SK-N-SH treated with all-trans-retinoic acid at 6 μM for 48 hours (cell line): ENCODE measurements around the gene TUT4.

Source experiments
- ATAC-seq: fragments of 200-7000 bp; cut with Tn5 transposase; 3 replicates; pipeline ENCODE4 v1.9.1; 2020; ENCODE audit warnings: mild to moderate bottlenecking, moderate library complexity
- GLIS3 ChIP-seq: fragments of 250-450 bp; sonication (Bioruptor Pico); IDR thresholded peaks from 2 replicates; pipeline ENCODE4 v1.5.0; 2020; ENCODE audit warnings: mild to moderate bottlenecking, moderate library complexity
- OSR1 ChIP-seq: fragments of 250-450 bp; sonication (Bioruptor Pico); IDR thresholded peaks from 2 replicates; pipeline ENCODE4 v1.8.0; 2022; ENCODE audit warnings: moderate library complexity, mild to moderate bottlenecking, inconsistent platforms
- PPARA ChIP-seq: fragments of 250-450 bp; sonication (Bioruptor Pico); IDR thresholded peaks from 2 replicates; pipeline ENCODE4 v1.5.0; 2020; ENCODE audit warnings: mild to moderate bottlenecking, borderline replicate concordance
- RARB ChIP-seq: fragments of 250-450 bp; sonication (Bioruptor Pico); IDR thresholded peaks from 2 replicates; pipeline ENCODE4 v1.8.0; 2021; ENCODE audit warnings: mild to moderate bottlenecking, moderate library complexity
- SNAI2 ChIP-seq: fragments of 250-450 bp; sonication (Bioruptor Pico); IDR thresholded peaks from 2 replicates; pipeline ENCODE4 v1.5.0; 2020; ENCODE audit warnings: mild to moderate bottlenecking, moderate library complexity
- TCF4 ChIP-seq: fragments of 250-450 bp; sonication (Bioruptor Pico); IDR thresholded peaks from 2 replicates; pipeline ENCODE4 v1.8.0; 2021; ENCODE audit warnings: mild to moderate bottlenecking, moderate library complexity, borderline replicate concordance
- ZC3H10 ChIP-seq: fragments of 250-450 bp; sonication (Bioruptor Pico); IDR thresholded peaks from 2 replicates; pipeline ENCODE4 v1.5.1; 2021; ENCODE audit warnings: mild to moderate bottlenecking, moderate library complexity
- ZFP30 ChIP-seq: fragments of 450-650 bp; formaldehyde crosslinking; IDR thresholded peaks from 2 replicates; pipeline ENCODE4 v1.5.0; 2022; ENCODE audit warnings: mild to moderate bottlenecking, moderate library complexity
- ZNF70 ChIP-seq: fragments of 450-650 bp; formaldehyde crosslinking; IDR thresholded peaks from 2 replicates; pipeline ENCODE4 v1.5.0; 2020; ENCODE audit warnings: mild to moderate bottlenecking, moderate library complexity
- TF ChIP-seq, protein P1 (sequence below): fragments of 250-450 bp; sonication (Bioruptor Pico); IDR thresholded peaks from 2 replicates; pipeline ENCODE4 v1.8.0; 2020; ENCODE audit warnings: mild to moderate bottlenecking, moderate library complexity, borderline replicate concordance
- TF ChIP-seq, protein P2 (sequence below): fragments of 250-450 bp; sonication (Bioruptor Pico); IDR thresholded peaks from 2 replicates; pipeline ENCODE4 v1.5.1; 2020; ENCODE audit warnings: low read depth, mild to moderate bottlenecking, moderate library complexity
- TF ChIP-seq, protein P3 (sequence below): fragments of 250-450 bp; sonication (Bioruptor Pico); IDR thresholded peaks from 2 replicates; pipeline ENCODE4 v1.5.1; 2021; ENCODE audit warnings: mild to moderate bottlenecking, moderate library complexity
- TF ChIP-seq, protein P4 (sequence below): fragments of 250-450 bp; sonication (Bioruptor Pico); IDR thresholded peaks from 2 replicates; pipeline ENCODE4 v1.5.0; 2020; ENCODE audit warnings: mild to moderate bottlenecking, moderate library complexity

TUT4 gene

DNA sequence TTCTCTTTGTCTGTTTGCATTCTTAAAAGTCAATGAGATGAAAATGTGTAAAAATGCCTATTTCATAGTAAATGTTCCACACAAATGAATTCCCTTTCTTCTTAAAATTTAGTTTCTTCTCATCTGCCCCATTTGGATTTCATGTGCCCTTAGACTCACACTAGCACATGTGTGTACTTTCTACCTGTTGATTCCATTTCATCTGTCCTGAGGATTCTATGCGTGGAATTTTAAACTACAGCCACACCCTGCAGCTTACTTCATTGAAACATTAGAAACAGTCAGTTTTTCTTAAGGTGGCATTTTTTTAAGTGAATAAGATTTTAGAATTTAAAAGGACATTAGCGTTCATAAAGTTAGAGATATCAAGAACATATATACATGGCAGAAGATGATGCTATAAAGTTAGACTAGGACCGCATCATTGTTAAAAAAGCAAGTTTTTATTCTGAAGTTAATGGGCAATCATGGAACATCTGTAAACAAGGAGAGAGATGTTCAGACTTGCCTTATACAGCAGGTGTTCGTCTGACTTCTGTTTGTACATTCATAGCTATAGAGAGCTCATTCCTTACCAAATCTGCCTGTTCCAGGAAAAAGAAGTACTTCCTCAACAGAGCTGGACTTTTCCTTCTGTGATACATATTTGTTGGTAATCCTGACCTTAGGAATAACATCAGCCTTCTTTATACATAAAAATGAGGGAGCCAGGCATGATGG lies 3.9 kb upstream of the TUT4 start:
- ATAC-seq = no peak
- TF ChIP-seq OSR1 (CRISPR knock-in tag) (no peak), TCF4 (no peak)

DNA sequence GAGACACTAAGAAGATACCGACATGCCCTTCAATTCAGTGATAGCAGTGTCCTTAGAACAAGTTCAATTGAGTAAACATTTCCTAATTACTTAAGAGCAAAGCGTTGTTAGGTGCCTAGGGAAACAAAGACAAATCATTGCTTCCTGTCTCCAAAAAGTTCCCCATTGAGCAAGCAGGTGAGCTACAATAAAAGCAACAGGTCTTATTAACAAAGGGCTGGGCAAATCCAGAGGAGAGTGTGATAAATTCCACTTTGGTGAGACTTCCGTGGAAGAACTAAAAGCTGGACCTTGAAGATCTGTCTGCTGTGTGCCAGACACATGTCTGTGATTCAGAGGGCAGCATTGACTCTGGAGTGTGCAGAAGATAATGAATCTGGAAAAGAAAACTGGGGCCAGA lies 1.9 kb upstream of the TUT4 start:
- TF ChIP-seq, protein P1, sequence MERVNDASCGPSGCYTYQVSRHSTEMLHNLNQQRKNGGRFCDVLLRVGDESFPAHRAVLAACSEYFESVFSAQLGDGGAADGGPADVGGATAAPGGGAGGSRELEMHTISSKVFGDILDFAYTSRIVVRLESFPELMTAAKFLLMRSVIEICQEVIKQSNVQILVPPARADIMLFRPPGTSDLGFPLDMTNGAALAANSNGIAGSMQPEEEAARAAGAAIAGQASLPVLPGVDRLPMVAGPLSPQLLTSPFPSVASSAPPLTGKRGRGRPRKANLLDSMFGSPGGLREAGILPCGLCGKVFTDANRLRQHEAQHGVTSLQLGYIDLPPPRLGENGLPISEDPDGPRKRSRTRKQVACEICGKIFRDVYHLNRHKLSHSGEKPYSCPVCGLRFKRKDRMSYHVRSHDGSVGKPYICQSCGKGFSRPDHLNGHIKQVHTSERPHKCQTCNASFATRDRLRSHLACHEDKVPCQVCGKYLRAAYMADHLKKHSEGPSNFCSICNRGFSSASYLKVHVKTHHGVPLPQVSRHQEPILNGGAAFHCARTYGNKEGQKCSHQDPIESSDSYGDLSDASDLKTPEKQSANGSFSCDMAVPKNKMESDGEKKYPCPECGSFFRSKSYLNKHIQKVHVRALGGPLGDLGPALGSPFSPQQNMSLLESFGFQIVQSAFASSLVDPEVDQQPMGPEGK = no peak
- TF ChIP-seq ZFP30 (CRISPR knock-in tag) = no peak
- no peak for TF ChIP-seq GLIS3 (CRISPR knock-in tag)
- TF ChIP-seq, protein P2, sequence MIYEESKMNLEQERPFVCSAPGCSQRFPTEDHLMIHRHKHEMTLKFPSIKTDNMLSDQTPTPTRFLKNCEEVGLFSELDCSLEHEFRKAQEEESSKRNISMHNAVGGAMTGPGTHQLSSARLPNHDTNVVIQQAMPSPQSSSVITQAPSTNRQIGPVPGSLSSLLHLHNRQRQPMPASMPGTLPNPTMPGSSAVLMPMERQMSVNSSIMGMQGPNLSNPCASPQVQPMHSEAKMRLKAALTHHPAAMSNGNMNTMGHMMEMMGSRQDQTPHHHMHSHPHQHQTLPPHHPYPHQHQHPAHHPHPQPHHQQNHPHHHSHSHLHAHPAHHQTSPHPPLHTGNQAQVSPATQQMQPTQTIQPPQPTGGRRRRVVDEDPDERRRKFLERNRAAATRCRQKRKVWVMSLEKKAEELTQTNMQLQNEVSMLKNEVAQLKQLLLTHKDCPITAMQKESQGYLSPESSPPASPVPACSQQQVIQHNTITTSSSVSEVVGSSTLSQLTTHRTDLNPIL (CRISPR knock-in tag) = no peak
- no peak for TF ChIP-seq ZC3H10 (CRISPR knock-in tag)
- TF ChIP-seq, protein P3, sequence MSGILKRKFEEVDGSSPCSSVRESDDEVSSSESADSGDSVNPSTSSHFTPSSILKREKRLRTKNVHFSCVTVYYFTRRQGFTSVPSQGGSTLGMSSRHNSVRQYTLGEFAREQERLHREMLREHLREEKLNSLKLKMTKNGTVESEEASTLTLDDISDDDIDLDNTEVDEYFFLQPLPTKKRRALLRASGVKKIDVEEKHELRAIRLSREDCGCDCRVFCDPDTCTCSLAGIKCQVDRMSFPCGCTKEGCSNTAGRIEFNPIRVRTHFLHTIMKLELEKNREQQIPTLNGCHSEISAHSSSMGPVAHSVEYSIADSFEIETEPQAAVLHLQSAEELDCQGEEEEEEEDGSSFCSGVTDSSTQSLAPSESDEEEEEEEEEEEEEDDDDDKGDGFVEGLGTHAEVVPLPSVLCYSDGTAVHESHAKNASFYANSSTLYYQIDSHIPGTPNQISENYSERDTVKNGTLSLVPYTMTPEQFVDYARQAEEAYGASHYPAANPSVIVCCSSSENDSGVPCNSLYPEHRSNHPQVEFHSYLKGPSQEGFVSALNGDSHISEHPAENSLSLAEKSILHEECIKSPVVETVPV (CRISPR knock-in tag) = no peak
- TF ChIP-seq ZNF70 (CRISPR knock-in tag) = 0 out of 2 replicates have a peak, but pooled peaks have one; percentile 19
- no peak for TF ChIP-seq PPARA (CRISPR knock-in tag)
- ATAC-seq = no peak

DNA sequence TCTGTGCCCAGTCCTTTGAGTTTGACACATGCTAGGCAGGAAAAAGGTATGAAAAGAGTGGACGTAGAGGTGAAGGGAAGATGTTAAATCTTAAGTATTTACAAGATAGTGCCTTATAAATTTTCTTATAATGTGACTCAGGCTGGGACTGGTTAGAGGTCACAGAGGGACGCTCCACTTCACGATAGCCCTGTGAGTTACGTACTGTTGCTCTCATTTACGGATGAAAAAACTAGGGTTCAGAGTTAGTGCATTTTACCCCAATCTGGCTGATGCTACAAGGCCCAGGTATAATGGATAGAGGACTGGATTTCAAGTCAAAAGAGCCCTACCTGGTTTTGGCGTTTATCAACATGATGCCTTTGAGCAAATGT lies 1.4 kb upstream of the TUT4 start:
- ATAC-seq = no peak
- TF ChIP-seq TCF4 = no peak
- no peak for TF ChIP-seq RARB (CRISPR knock-in tag)
- TF ChIP-seq SNAI2 = no peak

DNA sequence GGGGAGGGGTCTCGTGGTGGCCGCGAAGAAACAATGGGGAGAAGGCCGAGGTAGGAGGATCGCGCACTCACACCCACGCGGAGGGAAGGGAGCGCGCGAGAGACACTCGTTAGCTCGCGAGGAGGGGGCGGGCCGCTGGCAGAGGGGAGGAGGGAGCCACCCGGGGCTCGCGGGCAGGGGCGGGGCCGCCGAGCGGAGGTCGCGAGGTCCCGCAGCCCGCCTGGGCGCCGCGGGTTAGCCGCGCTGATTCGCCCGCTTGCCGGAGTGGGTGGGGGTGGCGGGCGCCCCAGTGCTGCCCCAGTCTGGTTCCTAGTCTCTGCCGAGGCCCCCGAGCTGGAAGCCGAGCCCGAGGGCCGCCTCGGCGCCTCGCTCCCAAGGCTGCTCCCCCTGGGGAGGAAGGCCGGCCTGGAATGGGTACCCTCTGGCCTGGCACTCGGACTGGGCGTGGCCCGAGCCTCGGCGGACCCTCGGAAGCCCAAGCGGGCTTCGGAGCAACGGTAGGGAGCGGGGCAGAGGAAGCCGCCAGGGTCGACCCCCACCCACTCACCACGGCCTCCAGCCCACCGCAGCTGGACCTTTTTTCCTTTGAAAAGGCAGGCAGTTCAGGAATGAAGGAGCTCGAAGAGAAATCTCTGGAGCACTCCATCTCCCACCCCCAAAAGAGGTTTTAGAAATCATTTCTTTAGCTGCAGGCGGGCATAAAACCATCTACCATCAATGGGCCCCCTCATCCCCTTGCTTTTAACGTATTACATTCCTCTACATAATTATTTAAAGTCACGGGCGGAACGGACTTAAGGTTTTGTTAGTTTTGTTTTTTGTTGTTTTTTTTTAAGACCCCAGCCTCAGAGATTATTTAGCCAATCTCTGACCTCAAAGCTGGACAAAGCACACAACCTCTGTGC lies 722 bp upstream of the TUT4 start:
- TF ChIP-seq TCF4 = no peak
- TF ChIP-seq, protein P4, sequence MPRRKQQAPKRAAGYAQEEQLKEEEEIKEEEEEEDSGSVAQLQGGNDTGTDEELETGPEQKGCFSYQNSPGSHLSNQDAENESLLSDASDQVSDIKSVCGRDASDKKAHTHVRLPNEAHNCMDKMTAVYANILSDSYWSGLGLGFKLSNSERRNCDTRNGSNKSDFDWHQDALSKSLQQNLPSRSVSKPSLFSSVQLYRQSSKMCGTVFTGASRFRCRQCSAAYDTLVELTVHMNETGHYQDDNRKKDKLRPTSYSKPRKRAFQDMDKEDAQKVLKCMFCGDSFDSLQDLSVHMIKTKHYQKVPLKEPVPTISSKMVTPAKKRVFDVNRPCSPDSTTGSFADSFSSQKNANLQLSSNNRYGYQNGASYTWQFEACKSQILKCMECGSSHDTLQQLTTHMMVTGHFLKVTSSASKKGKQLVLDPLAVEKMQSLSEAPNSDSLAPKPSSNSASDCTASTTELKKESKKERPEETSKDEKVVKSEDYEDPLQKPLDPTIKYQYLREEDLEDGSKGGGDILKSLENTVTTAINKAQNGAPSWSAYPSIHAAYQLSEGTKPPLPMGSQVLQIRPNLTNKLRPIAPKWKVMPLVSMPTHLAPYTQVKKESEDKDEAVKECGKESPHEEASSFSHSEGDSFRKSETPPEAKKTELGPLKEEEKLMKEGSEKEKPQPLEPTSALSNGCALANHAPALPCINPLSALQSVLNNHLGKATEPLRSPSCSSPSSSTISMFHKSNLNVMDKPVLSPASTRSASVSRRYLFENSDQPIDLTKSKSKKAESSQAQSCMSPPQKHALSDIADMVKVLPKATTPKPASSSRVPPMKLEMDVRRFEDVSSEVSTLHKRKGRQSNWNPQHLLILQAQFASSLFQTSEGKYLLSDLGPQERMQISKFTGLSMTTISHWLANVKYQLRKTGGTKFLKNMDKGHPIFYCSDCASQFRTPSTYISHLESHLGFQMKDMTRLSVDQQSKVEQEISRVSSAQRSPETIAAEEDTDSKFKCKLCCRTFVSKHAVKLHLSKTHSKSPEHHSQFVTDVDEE (CRISPR knock-in tag) = 0 out of 2 replicates have a peak, but pooled peaks have one; percentile 35
- TF ChIP-seq, protein P1 = peak; percentile 66; the same call in 1 of the 2 replicates

DNA sequence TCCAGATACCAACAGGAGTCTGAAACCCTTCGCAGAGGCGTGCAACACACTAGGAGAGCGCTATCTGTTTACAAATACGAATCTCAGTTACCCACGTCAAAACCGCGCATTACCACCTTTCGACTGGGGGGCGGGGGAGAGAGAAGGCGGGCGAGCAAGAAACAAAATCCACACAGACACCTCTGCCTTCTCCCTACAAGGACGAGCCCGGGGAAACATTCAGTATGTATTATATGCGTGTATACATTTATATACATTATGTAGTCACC lies 722 bp downstream of the TUT4 start:
- no peak for TF ChIP-seq ZC3H10 (CRISPR knock-in tag)
- peak; percentile 16 for ATAC-seq

More for the DNA sequence above, 722 bp upstream of the TUT4 start:
- ATAC-seq = peak; percentile 88
